8988T (cell line): ENCODE data around the gene RSPO3.

Experiments used
- DNase-seq: peaks from one replicate; pipeline ENCODE4 v3.0.0; 2011

Gene RSPO3

GRCh38 chr6:127164565-127164964 lies 46.1 kb downstream of the RSPO3 start:
- DNase-seq: no peak

GRCh38 chr6:127173156-127173940 lies 54.9 kb downstream of the RSPO3 start:
- no peak for DNase-seq

DNA sequence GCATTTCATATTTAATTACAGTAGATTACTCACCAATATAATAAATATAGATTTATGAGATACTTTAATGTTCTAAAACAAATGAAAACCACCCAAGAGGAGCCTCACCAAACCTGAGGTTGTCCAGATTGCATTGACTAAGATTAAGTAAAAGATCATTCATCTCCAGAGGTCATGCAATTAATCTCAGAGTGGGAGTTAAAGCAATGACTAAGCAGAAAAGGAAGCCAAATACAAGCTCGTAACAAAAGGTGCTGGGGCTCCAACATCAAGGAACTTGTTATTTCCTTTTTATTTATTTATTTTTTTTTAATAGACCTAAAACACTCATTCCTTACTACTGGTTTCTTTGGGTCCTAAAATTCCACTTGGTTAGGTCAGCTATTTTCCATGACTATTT lies 57.7 kb downstream of the RSPO3 start:
- DNase-seq: no peak

DNA sequence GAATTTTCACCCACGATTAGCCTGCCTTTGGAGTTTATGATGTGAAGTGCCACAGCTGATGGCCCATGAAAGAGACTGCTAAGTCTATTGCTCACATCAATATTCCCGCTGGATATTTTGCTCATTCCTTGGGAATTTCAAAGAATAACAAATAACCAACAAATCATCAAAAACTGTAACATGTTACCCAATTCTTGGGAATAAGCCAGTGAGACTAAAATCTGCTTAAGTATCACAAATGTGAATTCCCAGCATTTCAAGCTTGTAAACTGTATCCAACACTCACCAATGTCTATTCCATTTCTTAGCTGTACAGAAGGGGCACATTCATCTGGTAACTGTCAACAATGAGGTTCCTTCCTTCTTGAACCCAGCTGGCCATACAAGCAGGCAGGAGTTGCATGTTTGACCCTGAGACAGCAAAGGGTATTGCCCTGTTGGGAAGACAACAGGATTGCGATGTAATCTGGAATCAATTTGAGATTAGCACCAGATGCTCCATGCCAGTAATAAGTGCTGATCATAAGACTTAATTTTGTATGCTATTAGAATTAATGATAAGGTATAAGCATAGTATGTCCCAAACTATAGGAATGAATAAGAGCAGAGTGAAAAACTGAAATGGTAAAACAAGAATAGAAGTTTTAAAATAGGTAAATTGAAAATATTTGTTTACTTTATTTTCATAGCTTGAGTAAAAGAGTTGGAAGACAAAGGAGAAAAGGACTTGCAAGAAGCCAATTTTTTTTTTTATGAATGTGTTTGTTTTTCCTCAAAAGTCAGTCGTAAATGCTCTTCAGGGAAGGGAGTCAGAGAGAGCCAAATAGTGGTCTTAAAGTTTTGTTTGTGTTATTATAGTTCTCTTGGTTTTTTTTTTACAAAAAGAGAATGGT lies 58.8 kb downstream of the RSPO3 start:
- no peak for DNase-seq

DNA sequence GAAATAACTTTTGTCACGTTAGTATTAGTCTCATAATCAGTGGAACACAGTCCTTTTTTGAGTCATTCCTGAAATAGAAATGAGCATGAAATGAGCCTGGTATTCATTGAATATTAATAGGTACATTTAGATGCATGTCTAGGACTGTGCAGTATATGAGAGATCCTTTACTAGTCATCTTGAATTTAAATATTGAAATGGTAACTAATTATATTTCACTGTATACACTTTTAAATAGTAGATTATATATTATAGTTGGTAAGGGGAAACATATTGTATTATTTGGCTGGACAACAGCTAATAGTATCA lies 59.4 kb downstream of the RSPO3 start:
- DNase-seq: no peak

DNA sequence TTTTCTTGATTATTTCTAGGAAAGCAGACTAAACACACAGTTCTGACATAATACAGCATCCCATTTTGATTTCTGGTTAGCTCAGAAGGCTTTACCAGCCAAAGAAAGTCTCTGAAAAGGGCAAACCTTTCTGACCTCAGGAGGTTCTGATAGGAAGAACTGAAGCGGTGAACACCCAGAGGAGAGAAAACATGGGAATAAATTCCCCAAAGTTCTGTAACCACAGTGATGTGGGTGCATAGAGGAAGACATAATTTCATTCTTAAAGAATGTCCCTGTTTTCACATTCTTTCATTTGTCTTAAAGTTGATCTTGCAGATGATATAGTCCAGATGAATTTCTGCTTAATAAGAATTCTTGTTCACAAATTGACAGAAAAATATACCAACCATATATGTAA lies 60.3 kb downstream of the RSPO3 start:
- DNase-seq: no peak

DNA sequence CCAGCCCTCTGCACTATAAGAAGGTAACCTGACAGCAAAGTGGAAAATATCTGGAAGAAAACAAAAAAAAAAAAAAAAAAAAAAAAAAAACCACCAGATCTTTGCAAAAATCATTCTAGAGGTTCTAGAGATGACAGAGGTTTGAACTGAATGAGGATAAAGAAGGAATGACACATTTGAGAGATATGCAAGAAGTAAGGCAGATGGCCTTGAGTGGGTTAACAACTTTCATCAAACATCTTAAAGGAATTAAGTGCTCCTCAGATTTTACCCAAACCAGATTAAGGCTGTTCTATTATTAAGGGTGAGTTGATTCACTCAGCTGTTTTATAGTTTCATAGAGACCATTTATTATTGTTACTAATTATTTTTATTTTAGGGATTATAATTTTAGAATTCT lies 62.0 kb downstream of the RSPO3 start:
- no peak for DNase-seq

DNA sequence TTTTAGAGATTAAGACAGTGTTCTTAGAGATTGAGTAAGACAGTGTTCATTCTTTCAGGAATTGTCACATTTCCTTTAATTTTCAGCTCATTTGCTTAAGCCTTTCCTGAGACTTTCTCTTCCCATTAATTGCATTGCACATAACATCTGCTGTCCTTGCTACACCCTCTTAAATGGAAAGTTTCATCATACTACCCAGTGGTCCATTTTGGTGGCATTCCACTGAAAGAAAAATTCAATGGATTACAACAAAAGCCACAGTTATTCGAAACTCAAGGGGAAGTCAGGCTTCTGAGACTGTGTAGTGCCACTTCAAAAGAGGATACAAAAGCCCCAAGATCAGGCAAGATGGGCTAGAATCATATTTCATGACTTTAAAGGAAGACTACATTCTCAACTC lies 64.0 kb downstream of the RSPO3 start:
- no peak for DNase-seq

DNA sequence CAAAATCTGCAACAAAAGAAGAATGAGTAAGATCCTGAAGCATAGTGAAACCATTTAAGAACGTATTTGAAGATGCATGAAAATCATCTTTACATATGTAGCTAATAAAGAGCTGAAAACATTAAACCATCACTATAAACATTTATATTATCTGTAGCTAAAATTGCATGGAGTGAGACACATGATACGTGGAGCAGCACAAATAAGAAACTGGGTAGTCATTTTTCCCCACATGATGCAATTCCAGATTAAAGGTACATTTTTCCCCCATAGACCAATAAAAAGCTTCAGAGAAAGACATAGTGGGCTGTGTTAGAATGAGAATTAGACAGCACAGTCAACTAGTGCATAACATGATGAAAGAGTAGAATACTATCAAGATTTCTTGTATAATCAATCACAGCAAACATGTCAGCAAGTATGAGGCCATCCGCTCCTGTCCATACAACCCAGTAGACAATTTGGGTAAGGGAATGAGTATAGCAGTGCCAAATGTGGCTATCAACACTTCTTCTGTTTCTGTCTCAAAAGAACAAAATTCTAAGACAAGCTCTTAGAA lies 67.0 kb downstream of the RSPO3 start:
- DNase-seq: no peak

- DNase-seq: no peak
Observed at GRCh38 chr6:127186889-127187288, 68.4 kb downstream of the RSPO3 start.

DNA sequence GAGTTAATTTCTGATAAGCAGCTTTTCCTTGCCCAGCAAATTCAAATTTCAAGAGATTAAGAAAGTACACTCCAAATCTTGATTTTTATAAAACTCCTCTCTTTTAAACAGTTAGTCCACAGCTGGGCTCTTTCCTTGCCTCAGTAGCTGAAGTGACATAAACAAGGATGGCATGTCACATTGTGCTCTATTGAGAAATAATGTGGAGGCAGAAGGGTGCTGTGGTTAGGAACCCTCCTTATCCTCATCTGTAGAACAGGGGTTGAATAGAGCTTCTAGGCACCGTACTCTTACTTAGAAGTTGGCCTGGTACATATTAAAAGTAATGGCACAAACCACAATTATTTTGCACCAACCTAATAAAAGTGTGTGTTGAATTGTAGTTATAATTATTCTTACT lies 70.3 kb downstream of the RSPO3 start:
- no peak for DNase-seq

GRCh38 chr6:127190552-127190951 lies 72.1 kb downstream of the RSPO3 start:
- DNase-seq: no peak

- no peak for DNase-seq
Observed at GRCh38 chr6:127191716-127192115, 73.2 kb downstream of the RSPO3 start.

DNA sequence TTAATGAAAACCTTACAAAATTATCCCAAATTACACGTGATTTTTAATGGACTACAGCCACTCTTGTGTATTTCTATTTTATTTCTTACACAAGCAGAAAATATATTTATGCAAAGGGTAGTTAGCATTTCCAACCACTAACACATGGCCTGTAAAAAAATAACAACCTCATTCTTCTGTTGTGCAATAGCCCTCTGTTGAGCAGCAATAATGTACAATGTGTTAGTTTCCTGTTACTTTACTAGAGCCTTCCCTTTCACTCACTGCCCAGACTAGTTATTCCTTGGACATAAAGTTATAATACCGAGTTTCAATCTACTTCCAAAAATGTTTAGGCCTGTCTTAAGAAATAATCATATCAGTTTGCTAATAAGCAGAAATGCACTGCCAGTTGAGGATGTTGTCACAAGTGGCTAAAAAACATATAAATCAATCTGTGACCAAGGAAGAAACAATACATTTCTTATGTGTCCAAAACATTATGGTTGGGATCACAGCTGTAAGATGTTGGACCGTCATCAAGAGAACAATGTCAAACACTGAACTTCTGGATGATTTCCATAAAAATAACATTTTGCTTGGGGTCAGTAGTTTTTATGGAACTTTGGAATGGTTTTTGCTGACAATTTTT lies 74.6 kb downstream of the RSPO3 start:
- no peak for DNase-seq

- DNase-seq: no peak
Observed at GRCh38 chr6:127195833-127196232, 77.4 kb downstream of the RSPO3 start.

DNA sequence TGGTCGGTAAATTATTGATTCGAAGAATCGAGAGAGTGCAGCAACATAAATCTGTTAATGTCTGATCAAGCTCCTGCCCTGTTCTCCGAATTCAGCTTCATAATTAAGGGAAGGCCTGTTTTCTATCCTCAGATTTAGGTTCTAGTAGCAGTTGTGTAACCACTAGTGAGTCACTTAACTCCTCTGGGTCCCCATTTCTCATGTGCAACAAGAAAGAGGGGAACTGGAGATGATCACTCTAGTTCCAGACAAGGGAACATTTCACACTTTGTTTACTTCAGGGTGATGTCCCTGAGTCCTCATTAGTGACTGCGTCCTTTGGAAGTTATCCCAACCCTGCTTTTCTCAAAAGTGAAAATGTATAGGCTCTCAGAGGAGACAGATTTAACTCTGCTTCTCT lies 80.1 kb downstream of the RSPO3 start:
- no peak for DNase-seq

DNA sequence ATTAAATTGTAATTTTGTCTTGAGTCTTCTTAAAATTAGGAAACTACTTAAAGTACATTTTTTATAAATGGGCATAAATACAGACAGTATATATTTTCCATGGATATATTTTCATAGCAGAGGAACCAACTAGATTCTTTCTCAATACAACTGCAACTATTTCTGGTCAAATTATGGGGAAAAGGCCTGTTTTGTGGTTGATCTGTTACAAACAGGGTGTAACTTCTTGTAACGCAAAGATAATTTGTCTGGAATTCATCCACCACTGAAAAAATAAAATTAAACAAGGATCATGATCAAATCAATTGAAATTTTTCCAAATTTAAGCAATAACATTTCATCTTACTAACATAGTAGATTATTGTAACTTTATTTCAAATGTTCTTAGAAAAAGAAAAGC lies 81.0 kb downstream of the RSPO3 start:
- DNase-seq: no peak

- no peak for DNase-seq
Observed at GRCh38 chr6:127200114-127200513, 81.6 kb downstream of the RSPO3 start.

DNA sequence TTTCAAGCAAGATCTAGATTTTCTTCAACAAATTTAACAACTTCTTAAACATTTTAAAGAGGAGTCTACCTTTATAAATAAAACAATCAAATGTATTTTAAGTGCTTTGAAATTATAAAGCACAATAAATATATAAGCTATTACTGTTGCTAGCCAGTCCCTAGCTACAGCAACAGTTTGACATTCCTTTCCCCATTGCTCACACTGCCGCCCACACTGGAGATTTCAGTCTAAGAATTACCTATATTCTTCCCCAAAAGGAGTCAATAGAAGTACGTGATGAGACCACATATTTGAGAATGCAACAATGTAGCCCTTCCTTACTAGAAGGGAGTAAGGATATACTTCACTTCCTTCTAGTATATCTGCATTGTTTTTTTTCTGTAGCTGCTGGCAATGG lies 82.8 kb downstream of the RSPO3 start:
- no peak for DNase-seq

DNA sequence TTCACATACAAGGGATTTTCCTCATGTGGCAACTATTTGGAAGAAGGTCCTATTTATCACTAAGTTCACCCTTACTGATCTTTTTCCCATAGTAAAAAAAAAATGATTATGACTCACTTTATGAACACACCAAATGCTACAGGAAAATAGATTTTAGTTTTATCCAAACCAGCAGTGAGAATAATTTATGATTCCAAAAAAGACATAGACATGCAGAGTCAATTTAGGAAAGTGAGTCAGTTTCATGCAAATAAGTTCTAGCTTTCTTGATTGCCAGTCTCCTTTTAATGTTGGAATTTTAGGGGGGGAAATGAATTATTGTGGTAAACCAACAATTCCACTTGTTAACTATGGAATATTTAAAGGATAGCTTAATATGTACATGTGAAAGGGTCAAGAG lies 84.2 kb downstream of the RSPO3 start:
- no peak for DNase-seq

GRCh38 chr6:127204281-127204680 lies 85.8 kb downstream of the RSPO3 start:
- DNase-seq: no peak

DNA sequence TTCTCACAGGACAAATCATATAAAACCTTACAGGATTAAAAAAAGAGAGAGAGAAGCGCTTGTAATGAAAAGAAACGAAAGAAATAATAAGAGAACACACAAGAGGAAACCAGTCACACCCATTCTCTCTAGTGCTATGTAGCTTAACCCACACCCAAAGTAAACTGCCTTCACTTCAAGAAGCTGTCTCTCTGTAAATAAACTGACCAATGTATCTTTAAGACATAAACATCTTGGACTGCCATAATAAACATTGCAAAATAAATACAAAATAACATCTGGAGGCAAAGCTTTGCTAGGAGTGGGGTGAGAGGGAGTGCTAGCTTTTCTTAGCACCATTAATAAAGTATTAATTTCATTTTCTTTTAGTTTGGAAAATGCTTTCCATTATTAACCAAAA lies 86.6 kb downstream of the RSPO3 start:
- no peak for DNase-seq

GRCh38 chr6:127206531-127207095 lies 88.1 kb downstream of the RSPO3 start:
- DNase-seq: no peak
